Small intestine (tissue), 7 donors: ENCODE data around the gene ANP32D. TPM values are rescaled to one million over a fixed set of nuclear protein-coding genes. Genes with fewer than 3 reads are reported as not detected.
"Not testable (repeated sequence)": the region's sequence is repeated elsewhere in the genome, so short reads cannot be mapped to it uniquely, and the experiment has no call there.

Experiments
- DNase-seq, 2 donors: peaks; one replicate each; pipeline versions ENCODE4 v3.0.0 to v3.0.0-alpha.2; 2013
- FAIRE-seq: peaks from 2 replicates; lab custom pipeline; 2012; peaks lifted over from hg19 to GRCh38; lab: Jason Lieb, UNC
- H3K27ac ChIP-seq, 3 donors: one replicate each; pipeline ENCODE4 v1.5.1; 2013; ENCODE audit warnings: low read length in 2 of 3, mild to moderate bottlenecking in 2 of 3, control low read depth in 1 of 3, inconsistent platforms in 1 of 3, low read depth in 1 of 3, moderate library complexity in 1 of 3
- H3K27me3 ChIP-seq, 3 donors: one replicate each; pipeline ENCODE4 v1.6.1; 2013; ENCODE audit warnings: low read length in 3 of 3, inconsistent platforms in 1 of 3; ENCODE audit not compliant: control insufficient read depth in 3 of 3, insufficient read depth in 3 of 3
- H3K36me3 ChIP-seq, 3 donors: one replicate each; pipeline ENCODE4 v1.6.1; 2013; ENCODE audit warnings: low read length in 3 of 3, inconsistent platforms in 1 of 3, low read depth in 1 of 3, mild to moderate bottlenecking in 1 of 3, moderate library complexity in 1 of 3; ENCODE audit not compliant: control insufficient read depth in 3 of 3, insufficient read depth in 2 of 3
- H3K4me1 ChIP-seq, 3 donors: one replicate each; pipeline ENCODE4 v1.6.1; 2013; ENCODE audit warnings: low read length in 2 of 3, inconsistent platforms in 1 of 3, low read depth in 1 of 3, mild to moderate bottlenecking in 1 of 3, moderate library complexity in 1 of 3; ENCODE audit not compliant: control insufficient read depth in 3 of 3, insufficient read depth in 2 of 3
- H3K4me3 ChIP-seq, 3 donors: one replicate each; pipeline ENCODE4 v1.5.1; 2013; ENCODE audit warnings: low read length in 3 of 3, control low read depth in 1 of 3, inconsistent platforms in 1 of 3, low read depth in 1 of 3, mild to moderate bottlenecking in 1 of 3, moderate library complexity in 1 of 3
- H3K9me3 ChIP-seq, 2 donors: one replicate each; pipeline ENCODE4 v1.6.1; 2013; ENCODE audit warnings: low read depth in 1 of 2, low read length in 1 of 2; ENCODE audit not compliant: control insufficient read depth in 2 of 2, insufficient read depth in 1 of 2
- WGBS, 3 donors: extraction: QIAGEN DNeasy Blood & Tissue Kit; methylation state at CpG; one replicate each; pipeline ENCODE4 v1.1.7; 2013; 5-methylcytosine and 5-hydroxymethylcytosine counted together
- polyA plus RNA-seq, 4 donors: library from polyadenylated mRNA; stranded (reverse) in 3 of 4; unstranded in 1 of 4; fragments of 200-250 nt in 3 of 4; fragments of 120-200 nt in 1 of 4; gene quantifications; one replicate each; pipeline versions ENCODE4 v1.2.1 to v1.2.3, GENCODE V29; 2013
- donor health status: healthy with polysubstance abuse.
- donor health status: control.
- donor health status: control.
- donor health status: Bipolar disorder and iron deficiency.
- donor health status: healthy.

ANP32D gene
- polyA plus RNA-seq, 4 donors, result not detected

GRCh38 chr12:48447755-48448154 lies 24.6 kb upstream of the ANP32D start:
- H3K27me3 ChIP-seq, result no peaks in the 10 kb centered on the region
- no peak overlapping the region for H3K4me3 ChIP-seq
- DNase-seq (no peak), FAIRE-seq (no peak)
- no peak overlapping the region for H3K27ac ChIP-seq
- no peaks in the 10 kb centered on the region for H3K36me3 ChIP-seq
- no peaks in the 10 kb centered on the region for H3K4me1 ChIP-seq
- H3K9me3 ChIP-seq, result peaks cover 0 to 3% of the 10 kb centered on the region in 2 donors
- WGBS, 3 donors, result 70 to 79% (median 79%) methylated on average over 1 of the region's 1 CpG

DNA sequence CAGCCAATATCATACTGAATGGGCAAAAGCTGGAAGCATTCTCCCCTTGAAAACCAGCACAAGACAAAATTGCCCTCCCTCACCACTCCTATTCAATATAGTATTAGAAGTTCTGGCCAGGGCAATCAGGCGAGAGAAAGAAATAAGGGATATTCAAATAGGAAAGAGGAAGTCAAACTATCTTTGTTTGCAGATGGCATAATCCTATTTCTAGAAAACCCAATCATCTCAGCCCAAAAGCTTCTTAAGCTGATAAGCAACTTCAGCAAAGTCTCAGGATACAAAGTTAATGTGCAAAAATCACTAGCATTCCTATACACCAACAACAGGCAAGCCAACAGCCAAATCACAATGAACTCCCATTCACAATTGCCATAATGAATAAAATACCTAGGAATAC lies 21.0 kb upstream of the ANP32D start:
- Histone ChIP-seq H3K4me1 (no peaks in the 10 kb centered on the region), H3K9me3 (peaks cover 0 to 5% of the 10 kb centered on the region in 2 donors), H3K27me3 (peaks cover 0 to 1% (median 0%) of the 10 kb centered on the region in 3 donors), H3K36me3 (no peaks in the 10 kb centered on the region), H3K4me3 (no peak overlapping the region), H3K27ac (no peak overlapping the region)
- WGBS, 3 donors, result 69 to 76% (median 70%) methylated on average over 1 of the region's 1 CpG
- DNase-seq, result no peak
- no peak for FAIRE-seq

GRCh38 chr12:48452961-48453360 lies 19.4 kb upstream of the ANP32D start:
- not testable (repeated sequence) for H3K27ac ChIP-seq, H3K4me1 ChIP-seq, H3K4me3 ChIP-seq, H3K27me3 ChIP-seq, FAIRE-seq, H3K9me3 ChIP-seq, DNase-seq, H3K36me3 ChIP-seq
- 67 to 78% (median 75%) methylated on average over 2 of the region's 2 CpGs for WGBS, 3 donors

DNA sequence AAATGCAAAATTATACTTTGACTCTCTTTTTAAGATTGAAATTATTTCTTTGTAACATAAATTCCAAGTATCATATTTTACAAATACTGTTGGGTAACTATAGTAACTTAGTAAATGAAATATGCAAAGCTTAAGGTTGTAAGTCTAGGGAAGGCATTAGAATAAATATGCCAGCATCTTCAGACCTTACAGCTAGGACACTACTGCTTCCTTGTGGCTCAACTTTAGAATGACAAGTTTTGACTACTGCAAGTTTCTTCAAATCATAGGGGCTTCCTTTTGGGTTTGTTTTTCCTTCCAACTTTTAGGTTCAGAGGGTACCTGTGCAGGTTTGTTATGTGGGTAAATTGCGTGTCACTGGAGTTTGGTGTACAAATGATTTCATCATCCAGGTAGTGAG lies 17.7 kb upstream of the ANP32D start:
- H3K27me3 ChIP-seq, result peaks cover 0 to 2% (median 0%) of the 10 kb centered on the region in 3 donors
- FAIRE-seq (no peak), DNase-seq (peak in 1 of 2 donors; percentile 13)
- peaks cover 0 to 4% of the 10 kb centered on the region in 2 donors for H3K9me3 ChIP-seq
- H3K27ac ChIP-seq, result no peak overlapping the region
- H3K4me1 ChIP-seq, result no peaks in the 10 kb centered on the region
- no peaks in the 10 kb centered on the region for H3K36me3 ChIP-seq
- WGBS, 3 donors, result 78 to 93% (median 81%) methylated on average over 1 of the region's 1 CpG
- H3K4me3 ChIP-seq, result no peak overlapping the region

GRCh38 chr12:48455116-48455515 lies 17.2 kb upstream of the ANP32D start:
- Histone ChIP-seq H3K4me3 (no peak overlapping the region), H3K27ac (no peak overlapping the region), H3K36me3 (no peaks in the 10 kb centered on the region), H3K27me3 (peaks cover 0 to 2% (median 0%) of the 10 kb centered on the region in 3 donors), H3K9me3 (peaks cover 0 to 2% of the 10 kb centered on the region in 2 donors), H3K4me1 (no peaks in the 10 kb centered on the region)
- FAIRE-seq, result no peak
- no peak for DNase-seq
- WGBS, 3 donors, result 58 to 65% (median 62%) methylated on average over 2 of the region's 2 CpGs

- FAIRE-seq, result no peak
- no peaks in the 10 kb centered on the region for H3K9me3 ChIP-seq
- H3K4me1 ChIP-seq, result no peaks in the 10 kb centered on the region
- no peaks in the 10 kb centered on the region for H3K36me3 ChIP-seq
- H3K27me3 ChIP-seq, result peaks cover 0 to 2% (median 0%) of the 10 kb centered on the region in 3 donors
- H3K4me3 ChIP-seq, result no peak overlapping the region
- 86 to 90% (median 89%) methylated on average over 6 of the region's 6 CpGs for WGBS, 3 donors
- no peak overlapping the region for H3K27ac ChIP-seq
- DNase-seq, result no peak
These were observed 13.1 kb upstream of the ANP32D start for GRCh38 chr12:48459259-48459658.

DNA sequence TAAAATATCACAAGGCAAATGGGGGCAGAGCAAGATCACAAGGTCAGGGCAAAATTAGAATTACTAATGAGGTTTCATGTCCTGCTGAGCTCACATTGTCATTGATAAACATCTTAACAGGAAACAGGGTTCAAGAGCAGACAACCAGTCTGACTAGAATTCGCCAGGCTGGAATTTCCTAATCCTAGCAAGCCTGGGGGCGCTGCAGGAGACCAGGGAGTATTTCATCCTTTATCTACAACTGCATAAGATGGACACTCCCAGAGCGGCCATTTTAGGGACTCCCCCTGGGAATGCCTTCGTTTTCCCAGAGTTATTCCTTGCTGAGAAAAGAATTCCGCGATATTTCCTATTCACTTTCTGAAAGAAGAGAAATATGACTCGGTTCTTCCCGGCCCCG lies 3.3 kb upstream of the ANP32D start:
- FAIRE-seq, H3K27me3 ChIP-seq, H3K27ac ChIP-seq, DNase-seq, H3K36me3 ChIP-seq, H3K4me3 ChIP-seq, H3K4me1 ChIP-seq: not testable (repeated sequence)
- peaks cover 0 to 17% of the 10 kb centered on the region in 2 donors for H3K9me3 ChIP-seq
- 82 to 85% (median 84%) methylated on average over 9 of the region's 9 CpGs for WGBS, 3 donors

- no peak for FAIRE-seq
- Histone ChIP-seq H3K4me3 (no peak overlapping the region), H3K9me3 (peaks cover 0 to 12% of the 10 kb centered on the region in 2 donors), H3K27ac (no peak overlapping the region), H3K27me3 (no peaks in the 10 kb centered on the region), H3K36me3 (no peaks in the 10 kb centered on the region), H3K4me1 (no peaks in the 10 kb centered on the region)
- no peak for DNase-seq
- WGBS, 3 donors, result 70 to 82% (median 78%) methylated on average over 9 of the region's 9 CpGs
These were observed 702 bp downstream of the ANP32D start for GRCh38 chr12:48473061-48473460.

DNA sequence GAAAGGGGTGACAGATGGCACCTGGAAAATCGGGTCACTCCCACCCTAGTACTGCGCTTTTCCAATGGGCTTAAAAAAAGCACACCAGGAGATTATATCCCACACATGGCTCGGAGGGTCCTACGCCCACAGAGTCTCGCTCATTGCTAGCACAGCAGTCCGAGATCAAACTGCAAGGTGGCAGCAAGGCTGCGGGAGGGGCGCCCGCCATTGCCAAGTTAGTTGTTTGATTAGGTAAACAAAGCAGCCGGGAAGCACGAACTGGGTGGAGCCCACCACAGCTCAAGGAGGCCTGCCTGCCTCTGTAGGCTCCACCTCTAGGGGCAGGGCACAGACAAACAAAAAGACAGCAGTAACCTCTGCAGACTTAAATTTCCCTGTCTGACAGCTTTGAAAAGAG lies 2.1 kb downstream of the ANP32D start:
- not testable (repeated sequence) for H3K36me3 ChIP-seq, H3K9me3 ChIP-seq, H3K4me1 ChIP-seq, H3K27ac ChIP-seq, H3K4me3 ChIP-seq, H3K27me3 ChIP-seq, FAIRE-seq, DNase-seq
- WGBS, 3 donors, result 71 to 79% (median 71%) methylated on average over 11 of the region's 11 CpGs
